ENCODE results near the gene CDX2.

- no peak for TF ChIP-seq EZH2 (IDR thresholded peaks at IDR 0.05; ENCODE audit: borderline replicate concordance, low read depth, low read length, poor library complexity, severe bottlenecking)
- no peak for TF ChIP-seq CTCF (conservative IDR thresholded peaks at IDR 0.05; ENCODE audit: low read depth, low read length)
Observed at GRCh38 chr13:27982361-27982760, 13.2 kb upstream of the CDX2 start.

Measured in A673 (cell line).